MM.1S (cell line): ENCODE measurements around the gene SPAG16.

Source experiments
- DNase-seq: peaks from one replicate; pipeline ENCODE4 v3.0.0-alpha.2; 2015
- H2AFZ ChIP-seq: fragments of 300-600 bp; sonication (generic); 2 replicates; pipeline ENCODE4 v1.6.0; 2016; ENCODE audit warnings: antibody characterized with exemption, low read length
- H3F3A ChIP-seq: fragments of 300-600 bp; sonication (generic); 2 replicates; pipeline ENCODE4 v1.6.1; 2016; ENCODE audit warnings: mild to moderate bottlenecking, antibody characterized with exemption, low read length, moderate library complexity, mixed read lengths; ENCODE audit not compliant: insufficient read depth
- H3K27ac ChIP-seq: fragments of 300-600 bp; sonication (generic); 2 replicates; pipeline ENCODE4 v1.5.1; 2016; ENCODE audit warnings: mild to moderate bottlenecking, low read length
- H3K27me3 ChIP-seq: fragments of 300-600 bp; sonication (generic); replicated peaks from 2 replicates; pipeline ENCODE4 v1.6.0; 2016; ENCODE audit warnings: low read length; ENCODE audit not compliant: insufficient read depth
- H3K36me3 ChIP-seq: fragments of 300-600 bp; sonication (generic); replicated peaks from 2 replicates; pipeline ENCODE4 v1.6.1; 2016; ENCODE audit warnings: mild to moderate bottlenecking, low read length, mixed read lengths; ENCODE audit not compliant: insufficient read depth
- H3K4me1 ChIP-seq: fragments of 300-600 bp; sonication (generic); 2 replicates; pipeline ENCODE4 v1.6.1; 2016; ENCODE audit warnings: low read length, mixed read lengths
- H3K4me2 ChIP-seq: fragments of 300-600 bp; sonication (generic); 2 replicates; pipeline ENCODE4 v1.6.0; 2016; ENCODE audit warnings: low read depth, low read length
- H3K4me3 ChIP-seq: fragments of 300-600 bp; sonication (generic); 2 replicates; pipeline ENCODE4 v1.5.1; 2016; ENCODE audit warnings: low read length, mixed read lengths
- H3K79me2 ChIP-seq: fragments of 300-600 bp; sonication (generic); 2 replicates; pipeline ENCODE4 v1.6.1; 2016; ENCODE audit warnings: mixed run types, low read length, mixed read lengths
- H3K9ac ChIP-seq: fragments of 300-600 bp; sonication (generic); 2 replicates; pipeline ENCODE4 v1.6.1; 2016; ENCODE audit warnings: low read length, mixed read lengths
- H3K9me2 ChIP-seq: fragments of 300-600 bp; sonication (generic); replicated peaks from 2 replicates; pipeline ENCODE4 v1.6.1; 2016; ENCODE audit warnings: mild to moderate bottlenecking, low read length, mixed read lengths; ENCODE audit not compliant: insufficient read depth
- H3K9me3 ChIP-seq: fragments of 300-600 bp; sonication (generic); replicated peaks from 2 replicates; pipeline ENCODE4 v1.6.1; 2016; ENCODE audit warnings: mild to moderate bottlenecking, low read length, mixed read lengths; ENCODE audit not compliant: insufficient read depth
- H4K20me1 ChIP-seq: fragments of 300-600 bp; sonication (generic); 2 replicates; pipeline ENCODE4 v1.6.1; 2016; ENCODE audit warnings: mild to moderate bottlenecking, low read length, moderate library complexity, mixed read lengths; ENCODE audit not compliant: insufficient read depth
- EZH2 ChIP-seq: fragments of 300-600 bp; sonication (generic); optimal IDR thresholded peaks from 2 replicates; pipeline ENCODE3; 2017; ENCODE audit warnings: low read depth, mild to moderate bottlenecking, antibody characterized with exemption, low read length, mixed read lengths
- EZH2phosphoT487 ChIP-seq: fragments of 300-600 bp; sonication (generic); IDR thresholded peaks from 2 replicates; pipeline ENCODE4 v1.6.1; 2018; ENCODE audit warnings: antibody characterized with exemption, low read length
- TF ChIP-seq, protein P1 (sequence below): fragments of 300-600 bp; sonication (generic); IDR thresholded peaks from 2 replicates; pipeline ENCODE4 v1.5.1; 2016; ENCODE audit warnings: antibody characterized with exemption, low read length, mixed read lengths

Gene SPAG16

DNA sequence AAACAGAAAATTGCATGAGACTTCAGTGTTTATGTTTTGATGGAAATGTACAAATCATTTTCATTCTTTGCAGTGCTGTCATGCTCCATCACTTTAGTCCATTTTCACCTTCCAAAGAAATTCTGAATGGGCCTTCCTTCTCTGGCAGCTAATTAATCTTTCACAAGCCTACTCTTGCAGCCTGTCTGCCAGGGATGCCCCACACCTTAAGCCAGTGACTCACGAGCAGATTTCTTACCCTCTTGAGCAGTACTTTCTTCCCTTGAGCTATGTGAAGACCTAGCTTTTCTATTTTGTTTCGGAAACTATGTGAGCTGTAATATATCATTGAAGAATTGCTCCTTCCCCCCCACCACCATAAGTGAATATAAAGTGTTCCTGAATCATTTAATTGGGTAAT lies 722.3 kb downstream of the SPAG16 start:
- Histone ChIP-seq H3K4me2 (no peak overlapping the region), H3K9ac (no peak overlapping the region), H4K20me1 (no peaks in the 10 kb centered on the region), H3K36me3 (no peaks in the 10 kb centered on the region), H3K4me3 (no peak overlapping the region), H3K27ac (no peak overlapping the region), H3K79me2 (no peaks in the 10 kb centered on the region), H3K27me3 (no peaks in the 10 kb centered on the region), H3K4me1 (no peaks in the 10 kb centered on the region), H3F3A (no peaks in the 10 kb centered on the region), H3K9me2 (no peaks in the 10 kb centered on the region), H2AFZ (no peak overlapping the region), H3K9me3 (no peaks in the 10 kb centered on the region; the same call in 1 of the 2 replicates)
- no peak for DNase-seq
- TF ChIP-seq, protein P1, sequence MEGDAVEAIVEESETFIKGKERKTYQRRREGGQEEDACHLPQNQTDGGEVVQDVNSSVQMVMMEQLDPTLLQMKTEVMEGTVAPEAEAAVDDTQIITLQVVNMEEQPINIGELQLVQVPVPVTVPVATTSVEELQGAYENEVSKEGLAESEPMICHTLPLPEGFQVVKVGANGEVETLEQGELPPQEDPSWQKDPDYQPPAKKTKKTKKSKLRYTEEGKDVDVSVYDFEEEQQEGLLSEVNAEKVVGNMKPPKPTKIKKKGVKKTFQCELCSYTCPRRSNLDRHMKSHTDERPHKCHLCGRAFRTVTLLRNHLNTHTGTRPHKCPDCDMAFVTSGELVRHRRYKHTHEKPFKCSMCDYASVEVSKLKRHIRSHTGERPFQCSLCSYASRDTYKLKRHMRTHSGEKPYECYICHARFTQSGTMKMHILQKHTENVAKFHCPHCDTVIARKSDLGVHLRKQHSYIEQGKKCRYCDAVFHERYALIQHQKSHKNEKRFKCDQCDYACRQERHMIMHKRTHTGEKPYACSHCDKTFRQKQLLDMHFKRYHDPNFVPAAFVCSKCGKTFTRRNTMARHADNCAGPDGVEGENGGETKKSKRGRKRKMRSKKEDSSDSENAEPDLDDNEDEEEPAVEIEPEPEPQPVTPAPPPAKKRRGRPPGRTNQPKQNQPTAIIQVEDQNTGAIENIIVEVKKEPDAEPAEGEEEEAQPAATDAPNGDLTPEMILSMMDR, result no peak
- no peak for TF ChIP-seq EZH2
- no peak for TF ChIP-seq EZH2phosphoT487

DNA sequence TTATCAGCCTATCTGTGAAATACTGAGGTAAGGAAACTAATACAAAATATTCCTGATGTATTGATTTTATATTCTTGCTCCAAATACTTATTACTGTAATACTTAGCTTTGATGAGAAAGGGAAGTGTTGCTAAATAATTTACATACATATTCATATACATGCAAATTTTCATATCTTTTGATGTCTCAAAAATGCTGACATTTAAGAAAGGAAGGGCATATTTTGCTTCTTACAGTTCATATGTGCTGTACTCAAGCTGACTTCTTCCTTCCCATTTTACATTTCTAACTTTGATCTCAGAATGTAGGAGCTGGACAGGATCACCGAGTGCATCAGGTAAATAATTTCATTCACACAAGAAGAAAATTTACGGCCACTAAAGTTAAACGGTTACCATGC lies 727.4 kb downstream of the SPAG16 start:
- TF ChIP-seq EZH2phosphoT487, result no peak
- TF ChIP-seq EZH2, result no peak
- TF ChIP-seq, protein P1, result no peak
- Histone ChIP-seq H3K27me3 (no peaks in the 10 kb centered on the region), H3K27ac (no peak overlapping the region), H3F3A (no peaks in the 10 kb centered on the region), H3K4me3 (no peak overlapping the region), H3K4me2 (no peak overlapping the region), H2AFZ (no peak overlapping the region), H3K9me3 (no peaks in the 10 kb centered on the region; the same call in 1 of the 2 replicates), H3K4me1 (no peaks in the 10 kb centered on the region), H4K20me1 (no peaks in the 10 kb centered on the region), H3K79me2 (no peaks in the 10 kb centered on the region), H3K36me3 (no peaks in the 10 kb centered on the region), H3K9me2 (no peaks in the 10 kb centered on the region), H3K9ac (no peak overlapping the region)
- DNase-seq, result no peak

DNA sequence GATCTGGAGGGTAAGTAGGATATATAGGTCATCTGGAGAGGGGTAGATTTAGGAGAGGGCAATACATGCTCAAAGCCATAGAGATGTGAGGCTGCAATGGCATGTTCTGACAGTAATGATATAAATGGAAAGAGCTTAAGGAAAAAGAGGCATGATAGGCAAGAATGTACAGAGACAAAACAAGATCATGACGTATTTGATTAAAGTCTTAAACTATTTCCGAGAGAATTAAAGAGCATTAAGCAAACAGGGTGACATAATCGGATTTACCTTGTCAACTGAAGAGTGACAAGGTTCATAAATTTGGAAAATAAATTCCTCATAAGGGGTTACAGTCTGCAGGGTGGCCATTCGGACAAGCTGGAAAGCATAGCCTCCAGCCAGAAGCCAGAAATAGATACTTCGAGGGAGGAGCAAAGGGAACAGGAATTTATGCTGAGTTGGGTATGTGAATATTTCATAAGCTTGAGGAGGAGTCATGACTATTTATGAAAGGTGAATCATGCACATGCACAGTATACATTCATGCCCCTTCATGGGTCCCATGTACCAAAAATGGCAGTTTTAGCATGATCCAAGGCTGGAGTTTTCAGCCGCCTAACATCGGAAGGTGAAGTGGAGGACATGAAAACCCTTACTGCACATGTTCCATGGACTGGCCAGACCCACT lies 730.4 kb downstream of the SPAG16 start:
- no peak for DNase-seq
- Histone ChIP-seq H3K36me3 (no peaks in the 10 kb centered on the region), H3K4me1 (no peaks in the 10 kb centered on the region), H4K20me1 (no peaks in the 10 kb centered on the region), H3K9me2 (no peaks in the 10 kb centered on the region), H2AFZ (no peak overlapping the region), H3K4me3 (no peak overlapping the region), H3K9ac (no peak overlapping the region), H3K27ac (no peak overlapping the region), H3K9me3 (no peaks in the 10 kb centered on the region), H3K27me3 (no peaks in the 10 kb centered on the region), H3F3A (no peaks in the 10 kb centered on the region), H3K79me2 (no peaks in the 10 kb centered on the region), H3K4me2 (no peak overlapping the region)
- TF ChIP-seq EZH2phosphoT487 (no peak), EZH2 (no peak)
